ENCODE results near the gene E2F8.

Gene E2F8

GRCh38 chr11:19181531-19182261 lies 59.0 kb downstream of the E2F8 start:
- DNase-seq = no peak

DNA sequence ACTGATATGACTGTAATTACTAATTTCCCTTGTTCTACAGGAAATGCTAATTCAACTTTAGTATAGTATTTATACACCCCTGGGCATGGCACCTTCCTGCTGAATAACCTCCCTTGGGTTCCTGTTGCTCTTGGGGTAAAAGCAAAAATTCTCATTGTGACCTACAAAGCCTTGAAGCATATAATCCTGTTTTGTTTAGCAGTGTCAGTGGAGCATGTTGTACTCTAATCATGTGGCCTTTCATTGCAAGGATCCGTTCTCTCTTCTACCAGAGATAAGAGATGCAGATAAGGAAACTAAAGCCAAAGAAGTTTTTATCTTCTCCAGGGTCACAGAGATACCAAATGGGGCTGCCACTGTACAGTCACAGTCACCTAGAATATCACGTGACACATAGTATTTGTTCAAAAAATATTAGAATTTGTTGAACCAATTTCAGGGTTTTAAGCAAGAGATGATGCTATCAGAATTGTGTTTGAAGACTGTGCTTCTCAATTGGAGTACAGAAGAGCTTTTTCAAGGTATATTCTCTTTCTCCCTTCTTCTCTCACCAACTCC lies 64.0 kb downstream of the E2F8 start:
- DNase-seq = no peak
